ENCODE data around the gene FHDC1.

Gene FHDC1

DNA sequence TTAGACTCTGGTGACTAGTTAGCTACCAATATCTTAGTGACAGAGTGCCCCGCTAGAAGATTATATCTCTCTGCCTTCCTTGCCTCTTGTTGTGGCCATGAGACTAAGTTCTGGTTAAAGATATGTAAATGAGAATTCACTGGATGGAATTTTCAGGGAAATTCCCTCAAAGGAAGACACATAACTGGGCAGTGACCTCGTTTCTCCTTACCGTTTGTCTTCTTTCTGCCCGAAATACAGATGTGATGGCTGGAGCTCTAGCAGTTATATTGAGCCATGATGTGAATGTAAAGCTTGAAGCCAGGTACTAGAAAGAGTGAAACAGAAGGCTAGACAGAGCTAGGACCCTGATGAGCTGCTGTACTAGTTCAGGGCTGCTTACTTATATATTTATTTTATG, 80.5 kb downstream of the FHDC1 start:
- in situ Hi-C loops (cut with MboI; ENCODE audit: low pct_unique_long_range_greater_than_20kb, low sequenced_read_pairs, unreplicated experiment) = no loop called here
- no peak for TF ChIP-seq CTCF (IDR thresholded peaks at IDR 0.05; ENCODE audit: extremely low read depth, insufficient read depth, missing control alignments)
- no peak for DNase-seq (ENCODE audit: low spot score)

DNA sequence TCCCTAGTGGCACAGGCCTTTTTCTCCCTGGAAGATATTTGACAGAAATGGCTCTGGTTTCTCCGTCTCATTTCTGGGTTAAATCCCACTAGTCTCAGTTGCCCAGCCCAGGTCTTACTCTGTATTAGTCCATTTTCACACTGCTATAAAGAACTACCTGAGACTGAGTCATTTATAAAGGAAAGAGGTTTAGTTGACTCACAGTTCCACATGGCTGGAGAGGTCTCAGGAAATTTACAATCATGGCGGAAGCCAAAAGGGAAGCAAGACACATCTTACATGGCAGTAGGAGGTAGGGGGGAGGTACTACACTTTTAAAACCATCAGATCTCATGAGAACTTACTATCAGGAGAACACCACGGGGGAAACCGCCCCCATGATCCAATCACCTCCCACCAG, 81.9 kb downstream of the FHDC1 start:
- in situ Hi-C loops (cut with MboI; ENCODE audit: low pct_unique_long_range_greater_than_20kb, low sequenced_read_pairs, unreplicated experiment) = no loop called here
- no peak for TF ChIP-seq CTCF (IDR thresholded peaks at IDR 0.05; ENCODE audit: extremely low read depth, insufficient read depth, missing control alignments)
- DNase-seq (ENCODE audit: low spot score) = no peak

DNA sequence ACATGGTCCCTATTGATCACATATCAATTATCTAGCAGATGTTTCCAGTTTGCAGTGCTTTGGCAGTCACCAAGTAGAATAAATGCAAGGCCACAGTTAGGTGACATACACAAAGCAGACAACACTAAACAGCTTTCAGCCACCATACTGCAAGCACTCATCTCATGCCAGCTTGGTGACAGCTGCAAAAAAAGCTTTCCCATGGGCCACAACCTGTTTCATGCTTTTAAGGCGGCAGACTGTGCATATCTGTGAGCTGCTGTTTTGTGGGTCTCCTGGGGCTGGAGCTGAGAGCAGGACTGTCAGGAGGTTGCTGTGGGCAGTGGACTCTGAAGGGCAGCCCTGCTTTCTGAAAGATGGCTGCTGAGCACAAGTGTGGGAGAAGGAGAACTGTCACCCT, 82.6 kb downstream of the FHDC1 start:
- in situ Hi-C loops (cut with MboI; ENCODE audit: low pct_unique_long_range_greater_than_20kb, low sequenced_read_pairs, unreplicated experiment) = no loop called here
- DNase-seq (ENCODE audit: low spot score) = no peak
- TF ChIP-seq CTCF (IDR thresholded peaks at IDR 0.05; ENCODE audit: extremely low read depth, insufficient read depth, missing control alignments) = no peak

DNA sequence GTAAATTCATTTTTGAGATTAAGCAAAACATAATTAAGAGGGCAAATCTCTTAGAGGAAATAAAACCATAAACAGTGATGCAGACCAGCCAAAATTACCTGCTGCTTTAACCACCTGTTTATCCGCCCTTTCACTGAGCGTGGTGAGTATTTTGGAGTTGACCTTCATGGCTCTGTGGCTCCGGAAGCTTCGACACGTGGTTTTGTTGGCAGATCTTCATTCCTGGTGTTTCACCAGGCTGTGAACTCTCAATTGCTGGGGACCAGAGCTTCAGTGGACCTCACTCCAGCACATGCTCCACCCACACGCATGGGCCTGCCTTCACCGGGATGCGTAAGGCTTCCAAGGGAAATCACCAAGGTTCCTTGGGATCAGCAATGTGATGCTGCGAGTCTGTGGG, 83.8 kb downstream of the FHDC1 start:
- TF ChIP-seq CTCF (IDR thresholded peaks at IDR 0.05; ENCODE audit: extremely low read depth, insufficient read depth, missing control alignments) = no peak
- in situ Hi-C loops (cut with MboI; ENCODE audit: low pct_unique_long_range_greater_than_20kb, low sequenced_read_pairs, unreplicated experiment) = no loop called here
- no peak for DNase-seq (ENCODE audit: low spot score)

DNA sequence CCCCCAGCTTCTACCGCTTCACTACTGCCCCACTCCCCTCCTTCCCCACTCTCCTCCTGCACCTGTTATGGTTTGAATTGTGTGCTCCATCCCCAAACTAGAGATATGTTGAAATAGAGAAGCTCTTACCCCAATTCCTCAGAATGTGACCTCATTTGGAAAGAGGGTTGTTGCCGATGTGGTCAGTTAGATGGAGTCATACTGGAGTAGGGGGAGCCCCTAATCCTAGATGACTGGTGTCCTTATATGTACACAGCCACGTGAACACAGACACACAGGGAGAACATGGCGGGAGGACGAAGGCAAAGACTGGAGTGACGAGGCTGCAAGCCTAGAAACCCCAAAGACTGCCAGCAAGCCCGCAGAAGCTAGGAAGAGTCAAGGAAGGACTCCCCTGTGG, 84.3 kb downstream of the FHDC1 start:
- no peak for TF ChIP-seq CTCF (IDR thresholded peaks at IDR 0.05; ENCODE audit: extremely low read depth, insufficient read depth, missing control alignments)
- in situ Hi-C loops (cut with MboI; ENCODE audit: low pct_unique_long_range_greater_than_20kb, low sequenced_read_pairs, unreplicated experiment) = no loop called here
- no peak for DNase-seq (ENCODE audit: low spot score)

GRCh38 chr4:153021276-153021675, 85.2 kb downstream of the FHDC1 start:
- in situ Hi-C loops (cut with MboI; ENCODE audit: low pct_unique_long_range_greater_than_20kb, low sequenced_read_pairs, unreplicated experiment) = no loop called here
- no peak for TF ChIP-seq CTCF (IDR thresholded peaks at IDR 0.05; ENCODE audit: extremely low read depth, insufficient read depth, missing control alignments)
- no peak for DNase-seq (ENCODE audit: low spot score)

DNA sequence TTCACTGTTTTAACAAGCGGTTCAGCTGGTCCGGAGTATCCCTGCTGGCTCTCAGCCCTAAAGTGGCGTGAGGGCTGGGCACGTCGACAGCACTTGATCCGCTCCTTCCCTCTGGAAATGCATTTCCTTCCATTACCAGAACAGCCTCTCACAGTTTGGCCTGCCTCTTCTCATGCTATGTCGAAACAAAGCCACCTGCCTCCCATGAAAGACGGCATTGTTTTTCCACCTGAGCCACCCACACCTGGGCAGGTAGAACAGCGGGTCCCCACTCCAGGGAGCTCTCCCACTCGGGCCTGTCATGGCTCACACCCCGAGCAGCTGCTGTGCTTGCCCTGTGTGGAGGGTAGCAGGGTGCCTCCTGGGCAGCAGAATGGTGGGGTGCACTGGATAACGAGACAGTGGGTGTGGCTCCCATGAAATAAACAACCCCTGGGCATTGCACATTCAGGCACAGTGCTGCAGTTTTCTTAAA, 86.2 kb downstream of the FHDC1 start:
- in situ Hi-C loops (cut with MboI; ENCODE audit: low pct_unique_long_range_greater_than_20kb, low sequenced_read_pairs, unreplicated experiment) = no loop called here
- DNase-seq (ENCODE audit: low spot score) = no peak
- TF ChIP-seq CTCF (IDR thresholded peaks at IDR 0.05; ENCODE audit: extremely low read depth, insufficient read depth, missing control alignments) = no peak
